ENCODE results near the gene PATZ1.
A peak's percentile ranks its signal among the peaks of the same experiment; 100 is the strongest.

PATZ1 gene

GRCh38 chr22:31287818-31288495 lies 58.2 kb downstream of the PATZ1 start:
- H3K27ac ChIP-seq, result no peak overlapping the region
- no peak for DNase-seq (ENCODE audit: low read depth, low spot score)

GRCh38 chr22:31286360-31287255 lies 59.5 kb downstream of the PATZ1 start:
- H3K27ac ChIP-seq, result no peak overlapping the region
- DNase-seq (ENCODE audit: low read depth, low spot score), result no peak

- DNase-seq (ENCODE audit: low read depth, low spot score), result no peak
- H3K27ac ChIP-seq, result no peak overlapping the region
Observed at GRCh38 chr22:31284281-31285155, 61.6 kb downstream of the PATZ1 start.

GRCh38 chr22:31282748-31283468 lies 63.2 kb downstream of the PATZ1 start:
- no peak for DNase-seq (ENCODE audit: low read depth, low spot score)
- H3K27ac ChIP-seq, result no peak overlapping the region

GRCh38 chr22:31281733-31282132 lies 64.4 kb downstream of the PATZ1 start:
- DNase-seq (ENCODE audit: low read depth, low spot score), result no peak
- H3K27ac ChIP-seq, result peak overlapping the region; percentile 47

- peak overlapping the region; percentile 47 for H3K27ac ChIP-seq
- no peak for DNase-seq (ENCODE audit: low read depth, low spot score)
Observed at GRCh38 chr22:31279821-31280505, 66.2 kb downstream of the PATZ1 start.

GRCh38 chr22:31279327-31279669 lies 66.8 kb downstream of the PATZ1 start:
- peak overlapping the region; percentile 47 for H3K27ac ChIP-seq

GRCh38 chr22:31278626-31279326 lies 67.4 kb downstream of the PATZ1 start:
- no peak for DNase-seq (ENCODE audit: low read depth, low spot score)
- H3K27ac ChIP-seq, result peak overlapping the region; percentile 47

More at GRCh38 chr22:31279327-31279669, 66.8 kb downstream of the PATZ1 start:
- no peak for DNase-seq (ENCODE audit: low read depth, low spot score)

- DNase-seq (ENCODE audit: low read depth, low spot score), result no peak
- H3K27ac ChIP-seq, result peak overlapping the region; percentile 47
Observed at GRCh38 chr22:31278151-31278621, 68.0 kb downstream of the PATZ1 start.

- no peak overlapping the region for H3K27ac ChIP-seq
- no peak for DNase-seq (ENCODE audit: low read depth, low spot score)
Observed at GRCh38 chr22:31277741-31278140, 68.4 kb downstream of the PATZ1 start.

- DNase-seq (ENCODE audit: low read depth, low spot score), result no peak
- no peak overlapping the region for H3K27ac ChIP-seq
Observed at GRCh38 chr22:31276426-31277167, 69.5 kb downstream of the PATZ1 start.

All from epithelial cell of prostate (primary cell).